ENCODE data around the gene PSG4. TPM values are rescaled to one million over a fixed set of nuclear protein-coding genes. Genes with fewer than 3 reads are reported as not detected.
A peak's percentile ranks its signal among the peaks of the same experiment; 100 is the strongest.
"Not testable (repeated sequence)": the region's sequence is repeated elsewhere in the genome, so short reads cannot be mapped to it uniquely, and the experiment has no call there.

The PSG4 gene
- total RNA-seq, 1 donor from 2014 or later = not detected

DNA sequence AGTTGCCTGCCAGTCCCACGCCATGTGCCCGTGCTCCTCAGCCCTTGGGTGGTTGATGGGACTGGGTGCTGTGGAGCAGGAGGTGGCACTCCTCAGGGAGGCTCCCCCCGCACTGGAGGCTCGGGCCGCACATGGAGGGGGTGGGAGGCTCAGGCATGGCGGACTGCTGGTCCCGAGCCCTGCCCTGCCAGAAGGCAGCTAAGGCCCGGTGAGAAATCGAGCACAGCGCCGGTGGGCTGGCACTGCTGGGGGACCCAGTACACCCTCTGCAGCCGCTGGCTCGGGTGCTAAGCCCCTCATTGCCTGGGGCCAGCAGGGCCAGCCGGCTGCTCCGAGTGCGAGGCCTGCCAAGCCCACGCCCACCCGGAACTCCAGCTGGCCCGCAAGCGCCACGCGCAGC is 16.5 kb upstream of the PSG4 start:
- H3K9me3 Mint-ChIP-seq; intact Hi-C loops (cut with micrococcal nuclease); H3K4me3 Mint-ChIP-seq; H3K27ac Mint-ChIP-seq; DNase-seq; H3K36me3 Mint-ChIP-seq (ENCODE audit: low read depth); H3K4me1 Mint-ChIP-seq; H3K27me3 Mint-ChIP-seq: not testable (repeated sequence)

DNA sequence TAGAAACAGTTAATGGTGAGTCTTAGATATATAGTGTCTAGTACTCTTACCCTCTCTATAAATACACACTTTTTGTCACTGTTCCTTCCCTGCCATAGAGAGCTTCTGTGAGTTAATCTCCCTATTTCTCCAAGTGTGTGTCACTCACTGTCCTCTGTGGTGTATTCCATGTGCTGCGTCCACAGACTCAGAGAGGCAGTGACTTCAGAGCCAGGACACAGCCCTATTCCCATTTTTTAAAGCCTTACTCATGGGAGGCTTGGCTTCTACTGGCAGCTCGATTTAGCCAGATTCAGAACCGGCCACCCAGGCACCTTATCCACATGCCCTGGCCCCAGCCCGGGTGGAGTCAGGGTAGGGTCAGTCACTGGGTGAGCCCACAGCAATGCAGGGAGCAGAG is 13.7 kb upstream of the PSG4 start:
- not testable (repeated sequence) for H3K9me3 Mint-ChIP-seq

DNA sequence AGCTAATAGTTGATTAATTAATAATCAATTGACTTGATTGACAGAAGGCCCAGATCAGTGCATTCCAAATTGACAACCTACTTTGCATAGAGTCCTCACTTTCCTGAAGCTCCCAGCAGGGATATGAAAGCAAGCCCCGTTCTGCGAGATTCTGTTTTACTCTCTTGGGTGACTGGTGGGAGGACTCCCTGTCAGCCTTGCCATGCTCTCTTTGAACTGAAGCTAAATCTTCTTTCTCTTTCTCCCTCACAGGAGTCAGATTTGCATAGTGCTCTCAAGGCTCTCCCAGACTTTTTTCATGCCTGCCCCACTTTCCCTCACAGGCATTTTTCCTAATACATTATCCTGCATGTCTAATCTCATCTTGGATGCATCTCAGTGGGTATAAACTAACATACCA is 10.4 kb upstream of the PSG4 start:
- H3K27ac Mint-ChIP-seq; intact Hi-C loops (cut with micrococcal nuclease); H3K27me3 Mint-ChIP-seq; DNase-seq; H3K9me3 Mint-ChIP-seq; H3K36me3 Mint-ChIP-seq (ENCODE audit: low read depth); H3K4me3 Mint-ChIP-seq; H3K4me1 Mint-ChIP-seq: not testable (repeated sequence)

More for the DNA sequence above, 13.7 kb upstream of the PSG4 start:
- H3K27ac Mint-ChIP-seq; H3K4me3 Mint-ChIP-seq; H3K4me1 Mint-ChIP-seq; DNase-seq; intact Hi-C loops (cut with micrococcal nuclease); H3K36me3 Mint-ChIP-seq (ENCODE audit: low read depth); H3K27me3 Mint-ChIP-seq: not testable (repeated sequence)

DNA sequence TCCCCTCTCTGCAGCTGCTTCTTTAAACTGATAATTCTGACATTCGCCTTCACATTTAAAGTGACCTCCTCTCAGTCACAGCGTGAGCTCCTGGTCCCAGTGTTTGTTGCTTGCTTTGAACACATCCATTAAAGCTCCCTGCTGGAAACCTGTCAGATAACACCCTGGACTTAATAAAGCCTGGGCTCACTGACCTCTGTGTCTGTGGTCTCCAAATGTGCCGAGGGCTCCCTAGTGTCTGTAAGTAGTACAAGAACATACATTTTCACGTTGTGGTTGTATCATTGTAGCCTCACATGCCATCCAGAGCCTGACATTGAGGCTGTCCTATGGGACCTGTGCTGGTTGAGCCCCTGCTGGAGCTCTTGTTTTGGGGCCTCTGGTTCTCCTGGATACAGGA is 2.6 kb upstream of the PSG4 start:
- H3K36me3 Mint-ChIP-seq (ENCODE audit: low read depth) = no peaks in the 10 kb centered on the region
- H3K9me3 Mint-ChIP-seq = no peaks in the 10 kb centered on the region
- no peaks in the 10 kb centered on the region for H3K27me3 Mint-ChIP-seq
- no peak overlapping the region for H3K4me3 Mint-ChIP-seq
- no peak for DNase-seq
- H3K27ac Mint-ChIP-seq = no peak overlapping the region
- H3K4me1 Mint-ChIP-seq = no peaks in the 10 kb centered on the region
- intact Hi-C loops (cut with micrococcal nuclease) = no loop called here

DNA sequence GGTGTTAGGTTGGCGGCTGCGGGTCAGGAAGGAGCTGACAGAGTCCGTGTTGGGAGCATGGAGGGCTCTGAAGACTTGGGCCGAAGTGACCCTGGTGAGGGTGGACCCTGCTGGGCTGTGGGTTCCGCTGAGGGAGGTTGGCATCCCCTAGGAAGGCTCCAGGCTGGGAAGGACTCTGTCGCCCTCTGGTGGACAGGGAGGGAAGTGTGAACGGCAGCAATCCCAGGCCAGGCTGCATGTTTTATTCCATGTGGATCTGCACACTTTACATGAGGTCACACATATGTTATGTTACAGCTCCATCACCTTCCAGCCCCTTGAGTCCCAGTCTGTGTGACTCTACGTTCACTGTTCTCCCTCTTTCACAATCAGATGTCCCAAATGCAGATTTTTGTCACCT is 1.7 kb upstream of the PSG4 start:
- H3K4me1 Mint-ChIP-seq; H3K36me3 Mint-ChIP-seq (ENCODE audit: low read depth); H3K27me3 Mint-ChIP-seq; H3K9me3 Mint-ChIP-seq; intact Hi-C loops (cut with micrococcal nuclease); H3K4me3 Mint-ChIP-seq; H3K27ac Mint-ChIP-seq: not testable (repeated sequence)
- DNase-seq = peak; percentile 76

DNA sequence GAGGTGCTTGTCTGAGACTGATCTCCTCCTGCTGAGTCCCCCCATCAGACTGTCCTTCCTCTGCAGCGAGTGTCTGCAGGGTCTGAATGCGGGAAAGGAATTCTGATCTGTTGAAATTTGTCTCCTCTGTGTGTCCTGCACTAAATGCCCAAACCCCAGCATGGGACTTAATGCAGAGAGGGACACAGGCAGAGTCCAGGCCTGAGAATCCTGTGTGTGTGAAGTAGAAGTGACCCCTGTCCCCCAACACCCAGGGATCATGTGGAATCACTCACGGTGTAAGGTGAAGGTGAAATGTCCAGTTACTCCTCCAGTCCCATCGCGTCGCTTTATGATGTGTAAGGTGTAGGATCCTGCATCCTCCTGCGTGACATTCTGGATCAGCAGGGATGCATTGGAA is 1.8 kb downstream of the PSG4 start:
- intact Hi-C loops (cut with micrococcal nuclease); H3K4me3 Mint-ChIP-seq; H3K9me3 Mint-ChIP-seq; H3K27ac Mint-ChIP-seq; H3K36me3 Mint-ChIP-seq (ENCODE audit: low read depth); H3K27me3 Mint-ChIP-seq; DNase-seq; H3K4me1 Mint-ChIP-seq: not testable (repeated sequence)

DNA sequence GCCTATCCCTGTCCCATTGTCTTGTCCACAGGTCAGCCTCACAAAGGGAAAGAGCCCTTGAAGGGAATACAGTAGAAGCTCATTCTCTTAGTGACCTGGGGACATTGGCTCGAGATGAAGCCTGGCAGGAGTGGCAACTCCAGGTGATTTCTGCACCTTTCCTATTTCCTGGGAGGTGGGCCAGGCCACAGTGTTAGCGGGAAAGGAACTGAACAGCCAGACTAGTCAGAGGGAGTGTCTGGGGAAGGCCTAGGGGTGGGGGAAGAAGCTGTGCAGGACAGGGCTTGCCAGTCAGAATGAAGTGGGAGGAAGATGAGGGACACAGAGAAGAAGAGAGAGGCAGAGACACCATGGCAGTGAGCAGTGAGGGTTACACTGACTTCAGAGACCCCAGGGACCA is 3.5 kb downstream of the PSG4 start:
- H3K9me3 Mint-ChIP-seq = not testable (repeated sequence)

DNA sequence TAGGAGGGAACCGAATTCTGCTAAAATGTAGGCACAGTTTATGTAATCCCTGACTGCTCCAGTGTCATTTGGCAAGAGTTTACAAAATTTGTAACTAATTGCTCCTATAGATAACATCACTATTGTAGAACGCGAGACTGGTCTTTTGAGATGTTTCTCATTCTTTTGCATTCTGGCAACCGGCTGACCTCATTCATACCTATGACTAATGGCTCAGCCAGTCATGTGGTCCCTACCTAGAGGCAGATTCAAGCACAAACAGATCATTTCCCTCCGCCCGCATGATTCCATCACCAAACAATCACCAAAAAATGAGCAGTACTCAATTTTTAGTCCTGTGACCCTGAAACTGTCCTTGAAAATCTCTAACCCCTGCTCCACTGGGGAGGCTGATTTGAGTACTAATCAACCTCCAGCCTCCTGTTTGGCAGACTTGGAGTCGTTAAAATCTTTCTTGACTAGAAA is 4.1 kb downstream of the PSG4 start:
- H3K36me3 Mint-ChIP-seq (ENCODE audit: low read depth); H3K27ac Mint-ChIP-seq; intact Hi-C loops (cut with micrococcal nuclease); H3K27me3 Mint-ChIP-seq; H3K4me3 Mint-ChIP-seq; H3K4me1 Mint-ChIP-seq; DNase-seq; H3K9me3 Mint-ChIP-seq: not testable (repeated sequence)

More for the DNA sequence above, 3.5 kb downstream of the PSG4 start:
- H3K36me3 Mint-ChIP-seq (ENCODE audit: low read depth); H3K27ac Mint-ChIP-seq; DNase-seq; H3K4me1 Mint-ChIP-seq; H3K27me3 Mint-ChIP-seq; H3K4me3 Mint-ChIP-seq; intact Hi-C loops (cut with micrococcal nuclease): not testable (repeated sequence)

DNA sequence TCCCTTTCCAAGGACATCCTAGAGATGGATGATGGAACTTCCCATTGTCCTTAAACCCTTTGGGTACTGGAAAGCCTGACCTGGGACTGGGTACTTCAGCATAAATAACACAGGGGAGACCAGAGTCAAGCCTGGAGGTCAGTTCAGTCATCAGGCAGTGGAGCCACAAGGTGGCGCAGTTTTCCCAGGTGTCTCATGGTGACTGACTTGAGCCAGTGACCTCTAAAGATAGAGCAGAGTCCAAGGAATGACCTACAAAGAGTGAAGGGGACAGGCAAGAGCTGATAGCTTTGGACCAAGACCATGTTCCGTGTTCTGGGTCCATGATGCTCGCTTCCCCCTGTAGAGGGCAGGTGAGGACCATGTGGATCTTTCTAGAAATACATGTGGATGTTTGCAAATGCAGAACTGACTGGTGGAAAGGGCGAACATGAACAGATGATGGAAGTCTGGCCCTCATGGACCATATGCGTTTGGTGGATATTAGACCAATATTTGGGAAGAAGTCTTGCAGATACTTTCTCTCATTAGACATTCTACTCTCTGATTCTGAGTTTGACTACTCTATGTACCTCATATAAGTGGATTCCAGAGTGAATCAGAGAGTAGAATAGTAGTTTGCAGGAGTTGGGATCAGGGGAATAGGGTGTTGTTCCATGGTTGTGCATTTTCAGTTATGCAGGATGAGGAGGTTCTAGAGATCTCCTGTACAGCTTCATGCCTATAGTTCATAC is 6.6 kb downstream of the PSG4 start:
- H3K27ac Mint-ChIP-seq; H3K36me3 Mint-ChIP-seq (ENCODE audit: low read depth); H3K9me3 Mint-ChIP-seq; H3K27me3 Mint-ChIP-seq; intact Hi-C loops (cut with micrococcal nuclease); DNase-seq; H3K4me3 Mint-ChIP-seq; H3K4me1 Mint-ChIP-seq: not testable (repeated sequence)

DNA sequence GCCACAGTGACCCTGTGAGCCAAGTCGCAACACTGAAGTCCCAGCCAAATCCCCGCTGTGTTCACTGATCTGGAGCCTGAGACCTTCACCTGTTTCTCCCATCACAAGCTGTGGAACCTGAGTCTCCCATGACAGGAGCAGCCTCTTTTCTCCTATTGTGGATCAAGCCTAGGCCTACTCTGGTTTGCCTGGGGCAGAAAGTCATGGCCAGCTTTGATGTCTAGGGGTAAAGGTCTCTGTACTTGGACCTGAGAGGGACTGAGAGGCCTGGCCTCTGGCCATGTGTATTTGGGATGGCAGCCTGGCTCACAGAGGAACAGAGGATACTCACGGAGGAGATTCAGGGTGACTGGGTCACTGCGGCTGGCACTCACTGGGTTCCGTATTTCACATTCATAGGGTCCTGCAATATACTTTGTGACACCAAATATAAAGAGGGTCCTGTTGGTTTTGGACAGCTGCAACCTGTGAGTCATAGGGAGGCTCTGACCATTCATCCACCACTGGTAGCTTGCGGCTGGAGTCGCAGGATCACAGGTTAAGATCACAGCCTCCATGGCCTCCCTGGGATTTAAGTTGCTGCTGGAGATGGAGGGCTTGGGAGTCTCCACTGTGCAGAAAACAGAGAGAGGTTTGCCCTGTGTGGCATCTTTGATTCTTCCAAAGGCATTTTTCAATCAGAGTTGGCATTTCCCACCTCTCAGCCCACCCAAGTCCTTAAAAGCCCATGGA is 7.6 kb downstream of the PSG4 start:
- H3K27ac Mint-ChIP-seq; H3K4me3 Mint-ChIP-seq; H3K36me3 Mint-ChIP-seq (ENCODE audit: low read depth); intact Hi-C loops (cut with micrococcal nuclease); H3K9me3 Mint-ChIP-seq; DNase-seq; H3K27me3 Mint-ChIP-seq; H3K4me1 Mint-ChIP-seq: not testable (repeated sequence)

DNA sequence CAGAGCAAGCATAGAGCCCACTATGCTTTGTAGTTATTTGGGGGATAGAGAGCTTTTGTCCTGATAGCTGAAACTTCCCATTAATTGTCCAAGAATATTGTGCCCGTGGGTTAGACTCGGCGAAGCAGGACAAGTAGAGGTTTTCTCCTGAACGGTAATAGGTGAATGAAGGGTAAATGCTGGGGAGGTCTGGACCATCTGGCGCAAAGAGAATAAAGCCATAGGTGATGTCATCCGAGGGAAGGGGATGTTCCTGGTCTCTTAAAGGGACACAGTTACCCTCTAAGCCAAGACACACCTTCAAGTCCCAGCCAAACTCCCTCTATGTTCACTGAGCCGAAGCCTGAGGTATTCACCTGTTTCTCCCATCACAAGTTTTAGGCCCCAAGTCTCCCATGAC is 11.0 kb downstream of the PSG4 start:
- H3K27ac Mint-ChIP-seq; DNase-seq; H3K4me3 Mint-ChIP-seq; H3K9me3 Mint-ChIP-seq; H3K4me1 Mint-ChIP-seq; intact Hi-C loops (cut with micrococcal nuclease); H3K36me3 Mint-ChIP-seq (ENCODE audit: low read depth); H3K27me3 Mint-ChIP-seq: not testable (repeated sequence)

DNA sequence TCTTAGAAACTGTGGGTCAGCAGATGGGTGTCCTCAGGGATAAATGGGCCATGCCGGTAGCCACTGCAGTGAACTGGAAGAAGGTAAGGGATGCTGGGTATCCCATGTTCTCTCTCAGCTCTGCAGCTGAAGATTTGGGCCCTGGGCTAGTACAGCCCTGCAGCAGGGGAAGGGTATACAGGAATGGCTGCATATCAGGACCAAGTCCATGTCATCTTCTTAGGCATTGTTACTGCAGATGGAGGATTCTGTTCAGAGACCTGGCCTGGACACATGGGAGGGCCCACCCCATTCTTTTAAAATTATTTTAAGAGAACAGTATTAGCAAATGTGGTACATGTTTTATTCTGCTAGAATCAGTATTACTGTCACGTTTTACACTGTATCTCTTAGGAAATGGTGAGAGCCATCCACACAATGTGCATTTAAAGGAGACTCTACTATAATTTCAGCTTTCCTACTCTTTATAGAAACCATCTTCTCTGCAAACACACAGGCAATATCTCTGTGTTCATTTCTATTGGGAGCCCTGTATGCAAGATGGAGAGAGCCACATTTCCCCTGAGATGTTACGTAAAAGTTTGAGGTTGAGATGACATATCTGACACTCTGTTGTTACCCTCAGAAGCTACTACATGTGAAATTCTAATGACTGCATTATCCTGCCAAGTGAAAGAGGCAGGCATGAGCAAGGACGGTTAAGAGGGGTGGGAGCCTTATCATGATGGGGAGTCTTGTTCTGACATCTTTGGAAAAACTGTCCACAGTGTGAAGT is 12.9 kb downstream of the PSG4 start:
- H3K27me3 Mint-ChIP-seq; H3K4me3 Mint-ChIP-seq; H3K27ac Mint-ChIP-seq; H3K36me3 Mint-ChIP-seq (ENCODE audit: low read depth); intact Hi-C loops (cut with micrococcal nuclease); DNase-seq; H3K4me1 Mint-ChIP-seq; H3K9me3 Mint-ChIP-seq: not testable (repeated sequence)

DNA sequence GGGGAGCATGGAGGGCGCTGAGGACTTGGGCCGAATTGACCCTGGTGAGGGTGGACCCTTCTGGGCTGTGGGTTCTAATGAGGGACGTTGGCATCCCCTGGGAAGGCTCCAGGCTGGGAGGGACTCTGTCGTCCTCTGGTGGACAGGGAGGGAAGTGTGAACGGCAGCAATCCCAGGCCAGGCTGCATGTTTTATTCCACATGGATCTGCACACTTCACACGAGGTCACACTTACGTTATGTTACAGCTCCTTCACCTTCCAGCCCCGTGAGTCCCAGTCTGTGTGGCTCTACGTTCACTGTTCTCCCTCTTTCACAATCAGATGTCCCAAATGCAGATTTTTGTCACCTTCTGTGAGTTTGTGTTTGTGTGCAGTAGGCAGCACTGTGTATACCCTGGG is 17.3 kb downstream of the PSG4 start:
- DNase-seq; H3K36me3 Mint-ChIP-seq (ENCODE audit: low read depth); H3K27me3 Mint-ChIP-seq; H3K9me3 Mint-ChIP-seq; H3K4me3 Mint-ChIP-seq; intact Hi-C loops (cut with micrococcal nuclease); H3K27ac Mint-ChIP-seq; H3K4me1 Mint-ChIP-seq: not testable (repeated sequence)

DNA sequence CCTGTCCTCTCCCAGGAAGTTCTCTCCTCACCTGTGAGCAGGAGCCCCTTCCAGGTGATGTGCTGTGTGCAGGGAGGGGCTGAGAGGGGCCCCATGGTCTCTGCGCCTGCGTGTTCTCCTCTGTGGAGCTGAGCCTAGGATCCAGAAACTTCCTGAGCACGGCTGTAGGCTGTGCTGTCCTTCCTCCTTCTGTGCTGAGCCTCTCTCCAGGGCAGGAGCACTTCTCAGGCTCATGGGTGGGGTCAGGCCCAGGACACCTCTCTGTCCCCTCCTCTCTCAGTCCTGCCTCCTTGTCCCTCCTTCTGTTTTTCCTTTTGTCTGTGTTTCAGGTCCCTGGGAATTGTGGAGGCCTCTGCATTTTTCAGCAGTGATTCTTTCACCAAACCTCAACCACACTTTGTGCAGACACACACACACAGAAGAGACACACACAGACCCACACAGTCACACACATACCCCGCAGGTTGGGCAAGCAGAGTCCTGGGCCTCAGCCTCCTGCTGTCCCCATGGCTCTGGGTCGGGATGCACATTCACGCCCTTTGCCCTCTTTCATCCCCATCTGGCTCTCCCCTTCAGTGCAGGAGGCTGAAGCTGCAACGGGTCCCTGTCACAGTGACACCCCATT is 19.0 kb downstream of the PSG4 start, which contains the start of gene PSG5:
TSS of gene PSG5 (minus strand) at position 226 of the 625 bp plus-strand sequence. CDS start at position 95, 131 bp downstream.
- intact Hi-C loops (cut with micrococcal nuclease); H3K27me3 Mint-ChIP-seq; H3K27ac Mint-ChIP-seq: not testable (repeated sequence)

More for the DNA sequence above, 19.0 kb downstream of the PSG4 start, which contains the start of gene PSG5:
- DNase-seq = peak; percentile 34
- not testable (repeated sequence) for H3K4me1 Mint-ChIP-seq; H3K4me3 Mint-ChIP-seq; H3K9me3 Mint-ChIP-seq; H3K36me3 Mint-ChIP-seq (ENCODE audit: low read depth)
